ENCODE measurements around the gene CBX2. TPM values are rescaled to one million over a fixed set of nuclear protein-coding genes. Genes with fewer than 3 reads are reported as not detected.
A peak's percentile ranks its signal among the peaks of the same experiment; 100 is the strongest.
"Not testable (repeated sequence)": the region's sequence is repeated elsewhere in the genome, so short reads cannot be mapped to it uniquely, and the experiment has no call there.

Gene CBX2
- total RNA-seq, 1 experiment from 2014 or later = 8.0 TPM

DNA sequence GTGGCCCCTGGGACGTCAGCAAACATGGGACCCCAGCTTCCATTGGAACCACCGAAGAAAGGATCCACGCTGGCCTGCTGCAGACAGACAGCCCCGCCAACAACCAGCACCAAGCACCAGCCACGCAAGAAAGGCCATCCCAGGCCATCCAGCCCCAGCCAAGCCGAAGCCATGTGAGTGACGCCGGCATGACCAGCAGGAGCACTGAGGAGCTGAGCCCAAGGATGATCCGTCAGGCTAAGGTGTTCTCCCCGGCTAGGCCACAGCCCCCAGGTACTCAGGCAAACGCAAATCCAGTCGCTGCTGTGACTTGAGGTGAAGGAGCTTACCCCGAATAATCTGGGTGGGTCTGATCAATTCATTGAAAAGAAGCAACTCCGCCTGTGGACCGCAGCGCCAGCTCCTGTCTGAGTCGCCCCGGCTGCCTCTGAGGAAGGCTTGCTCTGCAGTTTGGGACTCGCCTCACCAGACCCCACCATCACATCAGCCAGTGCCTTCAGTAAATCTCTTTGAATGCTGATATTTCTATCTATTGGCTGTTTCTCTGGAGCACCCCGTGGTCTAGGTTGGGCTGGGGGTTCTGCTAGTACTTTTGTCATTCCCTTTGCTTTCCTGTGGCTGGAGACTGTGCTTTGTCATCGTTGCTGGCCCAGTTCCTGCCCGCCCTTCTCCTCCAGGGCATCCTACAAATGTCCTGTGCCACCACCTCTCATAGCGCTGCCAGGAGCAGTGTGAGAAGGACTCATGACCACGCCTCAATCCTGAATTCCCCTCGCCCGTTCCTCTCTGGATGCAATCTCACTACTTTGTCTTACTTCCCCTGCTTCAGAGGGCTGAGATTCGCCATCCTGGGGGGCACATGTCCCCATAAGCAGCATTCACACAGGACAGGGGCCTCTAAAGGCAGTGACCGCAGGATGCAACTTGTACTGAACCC, 8.1 kb upstream of the CBX2 start:
- no peak for DNase-seq (ENCODE audit: low read depth)

GRCh38 chr17:79771276-79771675, 6.7 kb upstream of the CBX2 start:
- no peak for DNase-seq (ENCODE audit: low read depth)

DNA sequence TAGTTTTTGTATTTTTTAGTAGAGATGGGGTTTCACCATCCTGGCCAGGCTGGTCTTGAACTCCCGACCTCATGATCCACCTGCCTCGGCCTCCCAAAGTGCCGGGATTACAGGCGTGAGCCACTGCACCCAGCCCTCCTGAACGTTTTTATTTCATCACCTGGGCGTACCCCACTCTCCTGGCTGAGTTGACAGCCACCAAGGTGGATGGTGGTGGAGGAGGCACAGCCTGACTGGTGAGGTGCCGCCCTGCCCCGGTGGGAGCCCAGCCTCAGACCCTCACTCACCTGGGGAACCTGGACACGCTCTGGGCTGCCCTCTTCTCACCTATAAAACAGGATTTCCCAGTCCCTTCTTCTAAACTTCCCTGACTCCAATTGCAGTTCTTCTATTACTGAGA, 5.2 kb upstream of the CBX2 start:
- not testable (repeated sequence) for DNase-seq (ENCODE audit: low read depth)

DNA sequence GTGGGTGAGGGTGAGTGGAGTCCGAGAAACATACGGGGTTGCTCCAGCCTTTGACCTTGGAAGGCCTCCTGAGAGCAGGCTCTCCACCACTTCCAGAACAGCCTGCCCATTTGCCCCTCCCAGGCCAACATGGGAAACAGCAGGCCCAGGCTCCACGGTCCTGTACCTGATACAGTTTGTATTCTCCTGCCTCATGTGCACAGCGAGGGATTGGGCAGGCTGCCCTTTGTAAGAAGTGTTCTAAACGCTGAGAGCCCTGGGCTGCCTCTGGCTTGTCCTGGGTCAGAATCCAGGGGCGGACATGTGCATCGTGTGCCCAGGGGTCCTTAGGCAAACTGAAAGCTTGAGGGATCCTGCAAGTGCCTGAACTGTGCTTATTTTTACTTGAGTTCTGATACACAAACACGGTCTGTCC, 3.4 kb upstream of the CBX2 start:
- DNase-seq (ENCODE audit: low read depth) = no peak

GRCh38 chr17:79775632-79776031, 2.3 kb upstream of the CBX2 start:
- no peak for DNase-seq (ENCODE audit: low read depth)

DNA sequence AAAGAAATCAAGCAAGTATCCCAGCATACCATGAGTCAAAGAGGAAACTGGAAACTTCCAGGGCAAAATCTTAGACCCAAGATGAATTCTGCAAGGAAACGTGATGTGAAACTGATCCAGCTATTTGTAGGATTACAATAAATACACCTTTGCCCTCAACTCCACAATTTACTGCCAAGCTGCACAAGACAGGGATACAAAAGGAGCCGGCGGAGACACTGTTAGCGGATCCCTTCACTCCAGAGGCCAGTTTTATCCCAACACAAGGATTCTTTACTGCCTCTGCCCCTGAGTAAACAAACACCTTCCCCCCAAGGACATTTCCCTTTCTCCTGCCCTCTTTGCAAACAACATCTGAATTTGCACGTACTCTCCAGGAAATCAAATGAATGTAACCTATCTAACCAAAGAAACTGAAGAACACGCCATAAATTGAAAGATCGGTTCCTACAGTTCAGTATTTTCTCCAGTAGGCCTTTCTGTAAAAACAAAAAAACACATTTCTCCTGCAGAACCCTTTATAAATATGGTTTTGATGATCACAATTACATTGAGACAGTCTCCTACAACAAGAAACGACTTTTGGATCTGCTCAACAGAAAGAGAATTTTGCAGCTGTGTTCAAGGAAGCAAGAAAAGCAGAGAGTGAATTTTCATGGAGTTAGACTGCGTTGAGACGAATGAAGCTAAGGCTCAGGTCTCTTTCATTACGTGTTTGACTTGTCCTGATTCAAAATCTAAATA, 1.4 kb upstream of the CBX2 start:
- DNase-seq (ENCODE audit: low read depth) = no peak

- peak; percentile 46 for DNase-seq (ENCODE audit: low read depth)
These were observed 641 bp upstream of the CBX2 start for GRCh38 chr17:79777120-79777893.

GRCh38 chr17:79778504-79779083, 646 bp downstream of the CBX2 start:
- no peak for DNase-seq (ENCODE audit: low read depth)

GRCh38 chr17:79779084-79779529, 1.2 kb downstream of the CBX2 start:
- no peak for DNase-seq (ENCODE audit: low read depth)

- DNase-seq (ENCODE audit: low read depth) = no peak
These were observed 1.9 kb downstream of the CBX2 start for GRCh38 chr17:79779661-79780365.

- DNase-seq (ENCODE audit: low read depth) = no peak
These were observed 3.2 kb downstream of the CBX2 start for GRCh38 chr17:79781012-79781650.

DNA sequence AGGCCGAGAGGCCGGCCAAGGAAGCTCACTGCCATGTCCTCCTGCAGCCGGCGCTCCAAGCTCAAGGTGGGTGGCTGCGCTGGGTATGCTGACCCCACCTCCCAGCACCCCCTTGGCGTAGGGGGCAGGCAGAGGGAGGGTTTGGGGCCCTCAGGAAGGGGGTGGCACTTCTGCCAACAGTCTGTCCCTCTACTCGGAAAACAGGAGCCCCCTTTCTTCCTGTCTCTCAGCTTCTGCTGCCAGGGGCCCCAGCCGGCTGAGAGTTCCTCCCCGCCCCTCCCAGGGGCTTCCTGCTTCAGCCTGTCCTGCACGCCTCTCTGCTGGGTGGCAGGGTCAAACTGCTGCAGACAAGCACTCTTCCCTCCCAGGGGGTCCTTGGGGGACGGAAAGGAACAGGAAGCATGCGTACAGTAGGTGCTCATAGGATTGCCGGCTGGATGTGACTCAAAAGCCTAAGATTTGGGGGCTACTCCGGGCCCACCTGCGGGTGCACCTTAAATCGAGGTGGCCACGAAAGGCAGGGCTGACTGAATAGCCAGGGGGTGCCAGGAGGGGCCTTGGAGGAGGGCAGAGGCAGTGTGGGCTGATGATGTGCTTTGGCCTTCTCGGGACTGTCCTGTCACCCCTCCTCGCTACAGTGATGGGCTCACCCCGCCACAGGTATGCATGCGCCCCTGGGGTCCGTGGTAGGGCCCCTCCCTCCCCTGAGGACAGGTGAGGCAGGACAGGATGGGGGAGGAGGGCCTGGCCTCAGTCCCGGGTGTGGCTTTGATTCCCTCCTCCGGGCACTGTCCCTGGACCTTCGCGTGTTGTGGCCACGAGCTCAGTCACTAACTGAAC, 4.0 kb downstream of the CBX2 start:
- no peak for DNase-seq (ENCODE audit: low read depth)

- DNase-seq (ENCODE audit: low read depth) = no peak
These were observed 5.9 kb downstream of the CBX2 start for GRCh38 chr17:79783891-79784290.

GRCh38 chr17:79784353-79785016, 6.5 kb downstream of the CBX2 start:
- DNase-seq (ENCODE audit: low read depth) = no peak

DNA sequence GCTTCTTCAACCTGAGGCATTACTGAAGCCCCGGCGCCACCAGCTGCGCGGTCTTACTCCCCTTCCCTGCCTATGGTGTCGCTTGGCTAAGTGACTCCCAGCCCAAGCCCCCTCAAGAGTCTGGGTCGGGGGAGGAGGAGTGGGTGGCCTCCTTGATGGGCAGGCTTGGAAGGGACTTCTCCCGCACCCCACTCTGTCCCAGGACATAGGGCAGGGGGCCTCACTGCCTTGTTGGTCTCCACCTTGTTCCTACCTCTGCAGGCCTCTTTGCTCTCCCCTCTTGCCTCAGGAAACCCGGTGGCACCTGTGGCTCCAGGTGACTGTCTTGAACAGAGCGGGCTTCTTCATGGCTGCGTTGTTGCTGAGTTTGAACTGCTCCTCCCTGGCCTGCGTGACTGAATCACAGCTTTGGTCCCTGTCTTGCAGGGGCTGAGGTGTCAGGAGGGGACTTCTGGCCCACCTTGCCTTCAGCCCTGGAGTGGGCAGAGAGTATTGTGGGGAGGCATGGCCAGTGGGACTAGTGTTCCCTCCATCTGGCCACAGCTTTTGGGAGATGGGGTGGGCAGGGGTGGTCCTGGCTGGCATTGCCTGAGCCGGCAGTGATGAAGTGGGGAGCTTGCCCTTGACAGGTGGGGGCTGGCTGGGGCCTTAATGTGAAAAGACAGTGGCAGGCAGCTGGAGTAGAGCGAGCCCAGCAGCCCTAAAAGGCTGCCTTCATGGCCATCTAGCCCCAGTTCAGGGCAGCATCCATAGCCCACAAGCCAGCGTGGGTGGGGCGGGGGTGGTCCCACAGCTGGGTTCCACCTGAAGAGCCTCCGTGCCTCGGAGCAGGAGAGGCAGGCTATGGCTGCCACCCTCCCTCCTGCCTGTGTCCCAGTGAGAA, 7.3 kb downstream of the CBX2 start:
- DNase-seq (ENCODE audit: low read depth) = no peak

- no peak for DNase-seq (ENCODE audit: low read depth)
These were observed 8.2 kb downstream of the CBX2 start for GRCh38 chr17:79785900-79786810.

All from HT1080 (cell line).